GM19455 (cell line): ENCODE results near the gene POGLUT3.
A peak's percentile ranks its signal among the peaks of the same experiment; 100 is the strongest.

Experiments
- ATAC-seq: cut with Tn5 transposase; IDR thresholded peaks from one replicate; pipeline ENCODE4 v1.9.1; 2021; ENCODE audit not compliant: unreplicated experiment

Gene POGLUT3

GRCh38 chr11:108501396-108501795, 3.2 kb upstream of the POGLUT3 start:
- no peak for ATAC-seq

GRCh38 chr11:108500721-108501120, 2.5 kb upstream of the POGLUT3 start:
- no peak for ATAC-seq

GRCh38 chr11:108500169-108500568, 2.0 kb upstream of the POGLUT3 start:
- ATAC-seq, result no peak

DNA sequence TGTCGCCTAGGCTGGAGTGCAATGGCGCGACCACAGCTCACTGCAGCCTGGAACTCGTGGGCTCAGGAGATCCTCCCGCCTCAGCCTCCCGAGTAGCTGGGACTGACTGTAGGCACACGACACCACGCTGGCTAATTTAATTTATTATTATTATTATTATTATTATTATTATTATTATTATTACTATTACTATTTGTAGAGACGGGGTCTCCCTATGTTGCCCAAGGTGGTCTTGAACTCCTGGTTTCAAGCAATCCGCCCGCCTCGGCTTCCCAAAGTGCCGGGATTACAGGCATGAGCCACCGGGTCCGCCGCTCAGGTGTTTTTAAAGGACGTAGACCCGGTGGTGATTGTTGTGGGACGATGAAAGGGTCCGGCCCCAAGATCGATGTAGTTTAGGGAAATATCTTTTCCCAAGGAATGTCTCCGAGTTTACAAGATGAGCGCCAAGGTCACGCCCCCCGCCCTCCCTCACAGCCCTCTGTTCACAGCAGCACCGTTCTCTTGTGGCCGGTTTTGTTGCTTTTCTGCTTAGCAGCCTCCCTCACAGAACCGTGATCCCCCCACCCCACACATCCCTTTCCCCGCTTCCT, 728 bp upstream of the POGLUT3 start:
- ATAC-seq, result peak; percentile 8

GRCh38 chr11:108497317-108498045, 703 bp downstream of the POGLUT3 start:
- ATAC-seq, result peak; percentile 50

DNA sequence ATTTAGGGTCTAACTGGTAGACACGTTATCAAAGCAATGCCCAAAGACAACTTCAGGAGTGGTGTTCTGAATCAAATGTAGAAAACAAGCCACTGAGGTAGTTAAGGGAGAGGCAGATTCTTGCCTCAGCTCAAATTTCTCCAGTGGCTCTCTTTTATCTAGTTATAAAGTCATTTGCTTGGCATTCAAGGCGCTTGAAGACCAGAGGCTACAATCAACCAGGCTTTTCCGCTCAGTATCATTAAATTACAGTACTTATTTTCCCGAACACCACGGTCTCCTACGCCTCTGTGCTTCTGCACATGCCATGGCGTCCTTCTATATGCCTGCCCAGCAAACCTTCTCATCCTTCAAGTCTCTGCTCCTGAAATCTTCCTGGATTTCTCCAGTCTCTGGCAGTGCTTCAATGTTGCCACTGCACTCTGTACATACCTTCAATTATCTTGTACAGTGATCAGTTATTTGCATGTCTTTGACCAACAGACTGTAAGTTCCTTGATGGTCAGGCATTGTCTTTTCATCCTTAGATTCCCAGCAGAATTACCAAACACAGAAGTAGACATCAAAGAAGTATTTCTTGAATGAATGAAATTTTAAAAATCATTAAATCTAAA, 1.4 kb downstream of the POGLUT3 start:
- no peak for ATAC-seq

DNA sequence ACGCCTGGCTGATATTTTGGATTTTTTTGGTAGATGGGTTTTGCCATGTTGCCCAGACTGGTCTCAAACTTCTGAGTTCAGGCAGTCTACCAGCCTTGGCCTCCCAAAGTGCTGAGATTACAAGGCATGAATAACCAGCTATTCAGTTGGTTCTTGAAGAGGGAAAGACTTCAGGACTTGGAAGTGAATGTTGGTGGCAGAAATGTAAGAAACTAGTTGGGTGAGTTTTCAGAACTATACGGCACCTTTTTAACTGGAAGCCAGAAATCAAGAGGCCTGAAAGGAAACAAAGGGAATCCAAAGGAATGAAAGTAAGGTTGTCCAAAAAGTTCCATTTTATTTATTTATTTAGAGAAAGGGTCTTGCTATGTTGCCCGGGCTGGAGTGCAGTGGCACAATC, 2.9 kb downstream of the POGLUT3 start:
- no peak for ATAC-seq

DNA sequence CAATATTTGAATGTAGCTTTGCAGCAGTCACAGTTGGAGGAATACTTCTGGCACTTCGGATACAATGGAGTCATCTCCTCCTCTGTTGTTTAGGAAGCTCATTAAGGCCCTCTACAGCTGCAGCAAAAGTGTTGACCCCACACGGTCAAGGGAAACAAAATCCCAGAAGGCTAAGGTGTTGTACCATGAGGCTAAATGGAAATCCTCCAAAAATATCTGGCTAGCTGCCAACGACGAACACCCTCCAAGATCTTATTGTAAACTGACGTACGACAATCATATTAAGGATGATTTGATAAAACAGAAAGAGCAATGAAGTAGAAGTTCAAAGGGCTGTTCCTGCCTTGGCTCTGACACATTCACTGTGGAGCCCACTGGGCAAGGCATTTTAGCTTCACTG, 4.0 kb downstream of the POGLUT3 start:
- no peak for ATAC-seq

DNA sequence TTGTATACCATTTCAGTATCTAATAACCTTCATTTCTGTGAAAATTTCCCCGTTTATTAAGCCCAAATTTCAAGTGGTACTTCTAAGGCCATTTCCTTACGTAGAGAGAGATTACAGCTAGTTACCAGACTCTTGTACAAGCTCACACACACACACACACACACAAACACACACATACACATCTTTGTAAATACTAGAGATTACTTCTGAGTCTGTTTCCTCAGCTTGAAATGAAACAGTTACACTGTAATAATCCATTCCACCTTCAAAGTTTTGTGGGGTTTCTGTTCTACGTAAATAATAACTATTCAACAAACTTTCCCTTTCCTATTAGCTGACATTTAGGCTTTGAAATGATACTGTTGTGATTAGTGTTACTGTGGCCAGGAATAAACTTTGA, 6.2 kb downstream of the POGLUT3 start:
- no peak for ATAC-seq

GRCh38 chr11:108486828-108487227, 11.4 kb downstream of the POGLUT3 start:
- no peak for ATAC-seq

DNA sequence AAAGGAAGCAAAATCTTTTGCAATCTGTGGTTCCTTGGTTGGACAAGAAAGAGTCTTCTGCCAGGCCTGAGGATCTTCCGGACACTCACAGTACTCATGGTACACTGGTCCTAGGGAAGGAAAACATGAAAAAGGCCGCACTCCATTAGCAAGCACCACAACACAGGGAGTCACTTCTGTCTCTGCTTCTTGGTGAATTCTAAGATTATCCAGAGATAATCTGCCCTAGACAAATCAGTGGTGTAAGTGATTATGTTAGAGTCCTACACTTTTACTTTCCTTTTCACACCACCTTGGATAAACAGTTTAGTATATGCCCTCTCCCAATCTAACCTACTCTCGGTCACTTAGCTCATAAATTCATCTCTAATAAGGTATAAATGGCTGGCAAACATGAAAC, 11.9 kb downstream of the POGLUT3 start:
- no peak for ATAC-seq

- ATAC-seq, result no peak
Observed at GRCh38 chr11:108483163-108483562, 15.0 kb downstream of the POGLUT3 start.

DNA sequence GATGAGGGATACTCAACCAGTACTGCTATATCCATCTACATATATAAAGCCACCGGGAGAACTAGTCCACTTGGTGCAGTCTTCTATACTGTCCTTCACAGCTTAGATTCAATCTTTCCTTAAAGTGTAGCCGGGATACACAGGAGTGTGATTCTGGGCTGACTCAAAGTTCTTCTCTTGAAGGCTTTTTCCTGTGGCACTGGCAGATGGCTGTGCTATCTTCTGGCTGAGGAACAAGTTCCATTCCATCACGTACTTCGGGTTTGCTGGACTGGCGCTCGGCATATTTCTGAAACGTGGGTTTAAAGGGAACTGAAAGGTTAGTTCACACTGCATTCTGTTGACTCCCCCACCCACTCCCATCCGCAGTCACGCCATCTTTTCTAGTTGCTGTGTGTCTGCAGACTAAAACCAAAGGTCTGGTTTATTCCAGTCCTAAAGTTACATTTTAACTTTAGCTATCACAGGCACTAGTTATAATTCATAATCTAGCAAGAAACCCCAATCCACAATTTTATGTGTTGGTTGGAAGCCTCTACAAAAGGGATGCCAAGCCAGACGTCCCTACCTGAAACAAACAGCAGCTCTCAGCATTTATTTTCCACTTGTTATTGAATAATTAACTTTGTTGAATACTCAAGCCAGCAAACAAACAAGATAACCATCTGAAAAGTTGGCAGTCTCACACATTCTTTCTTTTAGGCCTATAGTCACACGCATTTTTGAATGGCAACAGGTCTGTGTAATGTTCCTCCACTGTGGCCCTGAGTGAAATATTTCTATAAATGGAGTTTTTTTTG, 23.3 kb downstream of the POGLUT3 start:
- no peak for ATAC-seq

DNA sequence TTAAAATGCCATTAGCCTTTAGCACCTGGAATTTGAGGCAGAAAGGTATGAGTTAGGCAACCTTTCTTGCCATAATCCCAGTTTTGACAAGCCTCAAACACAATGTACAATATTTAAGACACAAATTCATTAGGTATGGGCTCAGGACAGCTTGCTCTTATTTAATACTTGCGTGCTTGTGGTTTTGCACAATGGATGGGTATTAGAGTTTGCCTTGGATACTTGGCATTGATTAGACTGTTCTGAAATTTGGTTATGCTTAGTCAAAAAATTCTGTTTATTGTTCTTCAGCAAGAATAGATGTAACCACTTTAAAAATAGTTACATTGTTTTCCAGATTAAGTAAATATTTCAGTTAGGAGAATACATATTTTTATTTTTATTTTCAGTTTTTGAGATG, 25.5 kb downstream of the POGLUT3 start:
- ATAC-seq, result no peak

- no peak for ATAC-seq
Observed at GRCh38 chr11:108468478-108468864, 29.7 kb downstream of the POGLUT3 start.

DNA sequence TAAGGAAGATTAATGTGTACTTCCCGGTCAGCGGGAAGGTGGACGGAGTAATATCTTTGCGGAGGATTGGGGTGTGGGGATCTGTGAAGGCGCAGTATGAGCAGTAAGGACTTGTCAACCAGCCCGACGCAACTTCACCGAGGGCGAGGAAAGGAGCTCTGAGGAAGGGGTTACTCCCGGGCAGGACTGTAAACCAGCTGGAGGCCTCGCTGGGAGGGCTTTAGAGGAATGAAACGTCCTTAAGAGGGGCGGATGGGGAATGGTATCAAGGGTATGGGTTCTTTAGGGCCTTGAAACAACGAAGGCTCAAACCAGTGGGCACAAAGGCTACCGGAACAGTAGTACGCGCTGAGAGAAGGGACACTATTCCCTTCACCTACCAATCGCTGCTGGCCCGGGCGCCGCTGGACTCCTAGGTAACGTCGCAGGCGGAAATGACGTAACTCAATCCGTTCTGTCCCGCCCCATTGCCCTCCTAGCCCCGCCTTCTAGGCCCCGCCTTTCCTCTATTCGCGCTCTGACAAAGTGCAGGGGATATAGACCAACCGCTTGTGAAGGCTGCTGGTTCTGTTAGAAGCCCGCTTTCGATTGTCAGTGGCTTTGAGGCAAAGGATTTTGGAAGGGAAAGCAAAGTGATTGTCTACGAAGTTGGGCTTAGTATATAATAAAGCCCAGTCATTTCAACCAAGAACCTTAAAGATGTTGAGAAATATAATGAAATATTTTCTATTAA, 30.9 kb downstream of the POGLUT3 start, which contains the start of gene C11orf65:
TSS of gene C11orf65 (minus strand) at position 439 of the 733 bp plus-strand sequence. CDS start 5,970 bp downstream, outside the sequence.
- ATAC-seq, result peak; percentile 98

- no peak for ATAC-seq
Observed at GRCh38 chr11:108466405-108466804, 31.8 kb downstream of the POGLUT3 start.

GRCh38 chr11:108453207-108453835, 44.9 kb downstream of the POGLUT3 start:
- ATAC-seq, result no peak
